SK-N-SH (cell line): ENCODE results near the gene PORCN. TPM values are rescaled to one million over a fixed set of nuclear protein-coding genes. Genes with fewer than 3 reads are reported as not detected.

Experiments
- CTCF ChIA-PET: fragments of 300-600, 350-600 bp; formaldehyde crosslinking; extraction: SDS; loops from one replicate; lab custom pipeline; 2021; lab: Yijun Ruan, JAX
- POLR2A ChIA-PET: fragments of 350-600 bp; sonication (Branson Sonifier 250); formaldehyde crosslinking; extraction: SDS; loops from one replicate; lab custom pipeline; 2020; ENCODE audit warnings: antibody characterized with exemption, inconsistent platforms; lab: Yijun Ruan, JAX
- DNase-seq: peaks from one replicate; pipeline ENCODE4 v3.0.0; 2012
- H2AFZ ChIP-seq: fragments of 200-600 bp; sonication (generic); 2 replicates; pipeline ENCODE4 v1.8.1; 2016; ENCODE audit warnings: antibody characterized with exemption, mild to moderate bottlenecking, low read depth
- H3F3A ChIP-seq: fragments of 200-600 bp; sonication (generic); replicated peaks from 2 replicates; pipeline ENCODE3; 2016; ENCODE audit warnings: antibody characterized with exemption, mild to moderate bottlenecking; ENCODE audit not compliant: insufficient read depth
- H3K27ac ChIP-seq, 2 experiments: fragments of 200-500 bp in 1 of 2; fragments of 200-600 bp in 1 of 2; sonication (Bioruptor generic) in 1 of 2; sonication (generic), shearing (Covaris generic) in 1 of 2; 2 replicates each; pipeline versions ENCODE4 v1.5.1 to v1.6.1; 2014 to 2016; ENCODE audit warnings: low read depth in 2 of 2, inconsistent platforms in 1 of 2, low read length in 1 of 2, mild to moderate bottlenecking in 1 of 2, mixed read lengths in 1 of 2
- H3K27me3 ChIP-seq: fragments of 200-600 bp; sonication (generic), shearing (Covaris generic); 2 replicates; pipeline ENCODE4 v1.6.1; 2016; ENCODE audit warnings: mixed run types; ENCODE audit not compliant: insufficient read depth
- H3K36me3 ChIP-seq, 2 experiments: fragments of 200-500 bp in 1 of 2; fragments of 200-600 bp in 1 of 2; sonication (Bioruptor generic) in 1 of 2; sonication (generic) in 1 of 2; replicated peaks in 1 of 2; 2 replicates each; pipeline versions ENCODE3 to v1.5.1; 2014 to 2016; ENCODE audit warnings: low read length in 1 of 2, mild to moderate bottlenecking in 1 of 2; ENCODE audit not compliant: insufficient read depth in 2 of 2, control insufficient read depth in 1 of 2
- H3K4me1 ChIP-seq, 2 experiments: fragments of 200-500 bp in 1 of 2; fragments of 200-600 bp in 1 of 2; sonication (Bioruptor generic) in 1 of 2; sonication (generic), shearing (Covaris generic) in 1 of 2; 2 replicates each; pipeline versions ENCODE4 v1.5.1 to v1.6.1; 2014 to 2016; ENCODE audit warnings: low read depth in 1 of 2, low read length in 1 of 2, mixed run types in 1 of 2; ENCODE audit not compliant: insufficient read depth in 2 of 2, control insufficient read depth in 1 of 2
- H3K4me2 ChIP-seq: fragments of 200-600 bp; sonication (generic), shearing (Covaris generic); 2 replicates; pipeline ENCODE4 v1.6.1; 2017; ENCODE audit warnings: mixed run types
- H3K4me3 ChIP-seq, 2 experiments: fragments of 200-500 bp in 1 of 2; fragments of 200-600 bp in 1 of 2; sonication (Bioruptor generic) in 1 of 2; sonication (generic), shearing (Covaris generic) in 1 of 2; 2 replicates each; pipeline versions ENCODE4 v1.5.1 to v1.8.1; 2014 to 2016; ENCODE audit warnings: low read depth in 2 of 2, inconsistent platforms in 1 of 2, low read length in 1 of 2, mild to moderate bottlenecking in 1 of 2, mixed read lengths in 1 of 2, moderate library complexity in 1 of 2
- H3K79me2 ChIP-seq: fragments of 200-600 bp; sonication (generic); 2 replicates; pipeline ENCODE4 v1.8.1; 2017; ENCODE audit warnings: mild to moderate bottlenecking; ENCODE audit not compliant: insufficient read depth
- H3K9ac ChIP-seq: fragments of 200-600 bp; sonication (generic); 2 replicates; pipeline ENCODE4 v1.6.1; 2017; ENCODE audit warnings: mixed run types
- H3K9me2 ChIP-seq: fragments of 200-600 bp; sonication (generic); 2 replicates; pipeline ENCODE4 v1.6.1; 2017; ENCODE audit warnings: mixed run types
- H3K9me3 ChIP-seq: fragments of 200-600 bp; sonication (generic); 2 replicates; pipeline ENCODE4 v1.6.1; 2017; ENCODE audit warnings: mixed run types, mild to moderate bottlenecking, moderate library complexity
- H4K20me1 ChIP-seq: fragments of 200-600 bp; sonication (generic); 2 replicates; pipeline ENCODE4 v1.6.1; 2017; ENCODE audit warnings: mild to moderate bottlenecking, mixed run types; ENCODE audit not compliant: insufficient read depth
- CHD2 ChIP-seq: fragments of 150-350 bp; IDR thresholded peaks from 2 replicates; pipeline ENCODE4 v1.6.1; 2018; ENCODE audit warnings: low read length; ENCODE audit not compliant: partially characterized antibody
- FOXJ3 ChIP-seq: sonication (generic); formaldehyde crosslinking; IDR thresholded peaks from 2 replicates; pipeline ENCODE4 v1.5.1; 2020; ENCODE audit warnings: mild to moderate bottlenecking, missing genetic modification reagents
- FOXM1 ChIP-seq: IDR thresholded peaks from 2 replicates; pipeline ENCODE4 v1.4.0; 2012; ENCODE audit warnings: low read depth, mild to moderate bottlenecking
- GATA2 ChIP-seq: sonication (generic); formaldehyde crosslinking; IDR thresholded peaks from 2 replicates; pipeline ENCODE4 v1.5.0; 2020; ENCODE audit warnings: mild to moderate bottlenecking, missing genetic modification reagents
- MXI1 ChIP-seq: IDR thresholded peaks from 2 replicates; pipeline ENCODE4 v1.6.1; 2012; ENCODE audit warnings: mild to moderate bottlenecking, low read depth, low read length, improper control_type of control experiment
- NFIC ChIP-seq: IDR thresholded peaks from 2 replicates; pipeline ENCODE4 v1.4.0; 2012; ENCODE audit warnings: borderline replicate concordance
- RFX5 ChIP-seq: IDR thresholded peaks from 2 replicates; pipeline ENCODE4 v1.6.1; 2012; ENCODE audit warnings: mild to moderate bottlenecking, improper control_type of control experiment, low read length
- RXRA ChIP-seq: IDR thresholded peaks from 2 replicates; pipeline ENCODE4 v1.4.0; 2012; ENCODE audit warnings: low read depth, mild to moderate bottlenecking, borderline replicate concordance
- SIN3A ChIP-seq: IDR thresholded peaks from 2 replicates; pipeline ENCODE4 v1.6.1; 2012; ENCODE audit warnings: low read depth, mild to moderate bottlenecking, low read length, moderate library complexity, borderline replicate concordance
- TEAD4 ChIP-seq: IDR thresholded peaks from 2 replicates; pipeline ENCODE4 v1.4.0; 2012; ENCODE audit warnings: mild to moderate bottlenecking, borderline replicate concordance; ENCODE audit not compliant: insufficient read depth
- WGBS: methylation state at CpG from one replicate; pipeline ENCODE4 v1.1.6; 2017; ENCODE audit warnings: low lambda C conversion rate; 5-methylcytosine and 5-hydroxymethylcytosine counted together
- polyA plus RNA-seq, 3 experiments: library from polyadenylated mRNA; depleted of rRNA; stranded (reverse); fragments of >200 nt; gene quantifications; 2 replicates each; pipeline ENCODE4 v1.2.3, GENCODE V29; 2012
- TF ChIP-seq, protein P1 (sequence below): IDR thresholded peaks from 2 replicates; pipeline ENCODE4 v1.6.1; 2012; ENCODE audit warnings: mild to moderate bottlenecking, low read depth, low read length, moderate library complexity

PORCN gene
- polyA plus RNA-seq, 1 of the 3 experiments (the other 2 are of a cell fraction) = 11.0 TPM

DNA sequence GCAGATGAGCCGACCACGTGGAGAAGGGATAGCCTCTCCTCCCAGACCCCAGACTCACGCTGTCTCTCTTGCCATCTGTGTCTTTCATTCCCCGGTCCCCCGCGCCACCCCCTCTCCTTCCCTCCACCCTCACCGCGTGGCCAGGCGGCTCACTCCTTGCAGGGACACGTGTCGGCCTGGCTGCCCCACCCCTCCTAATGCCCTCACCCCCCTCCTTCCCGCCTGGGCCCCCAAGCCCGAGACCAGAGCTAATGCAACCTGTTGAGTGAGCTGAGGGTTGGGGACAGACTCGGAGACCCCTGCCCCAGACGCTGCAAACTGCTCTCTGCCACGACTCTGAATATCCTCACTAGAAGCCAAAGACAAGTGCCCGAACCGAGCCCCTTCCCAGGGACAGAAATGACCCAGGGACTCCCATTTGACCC is 40.5 kb upstream of the PORCN start:
- ChIA-PET CTCF (no interaction called here), POLR2A (no interaction called here)
- 36% methylated on average over 18 of the region's 18 CpGs for WGBS
- no peaks in the 10 kb centered on the region; the same call in 1 of the 2 replicates for H3K27me3 ChIP-seq
- no peak overlapping the region for H3K4me2 ChIP-seq
- no peak overlapping the region for H3K4me3 ChIP-seq
- H2AFZ ChIP-seq = no peak overlapping the region
- H4K20me1 ChIP-seq = no peaks in the 10 kb centered on the region
- no peaks in the 10 kb centered on the region for H3K9me3 ChIP-seq
- no peaks in the 10 kb centered on the region for H3F3A ChIP-seq
- peaks cover 0 to 10% of the 10 kb centered on the region in 2 experiments; a peak in 1 of 4 replicates for H3K4me1 ChIP-seq
- TF ChIP-seq GATA2 (no peak), SIN3A (no peak), TEAD4 (no peak), NFIC (no peak), CHD2 (no peak)
- TF ChIP-seq, protein P1, sequence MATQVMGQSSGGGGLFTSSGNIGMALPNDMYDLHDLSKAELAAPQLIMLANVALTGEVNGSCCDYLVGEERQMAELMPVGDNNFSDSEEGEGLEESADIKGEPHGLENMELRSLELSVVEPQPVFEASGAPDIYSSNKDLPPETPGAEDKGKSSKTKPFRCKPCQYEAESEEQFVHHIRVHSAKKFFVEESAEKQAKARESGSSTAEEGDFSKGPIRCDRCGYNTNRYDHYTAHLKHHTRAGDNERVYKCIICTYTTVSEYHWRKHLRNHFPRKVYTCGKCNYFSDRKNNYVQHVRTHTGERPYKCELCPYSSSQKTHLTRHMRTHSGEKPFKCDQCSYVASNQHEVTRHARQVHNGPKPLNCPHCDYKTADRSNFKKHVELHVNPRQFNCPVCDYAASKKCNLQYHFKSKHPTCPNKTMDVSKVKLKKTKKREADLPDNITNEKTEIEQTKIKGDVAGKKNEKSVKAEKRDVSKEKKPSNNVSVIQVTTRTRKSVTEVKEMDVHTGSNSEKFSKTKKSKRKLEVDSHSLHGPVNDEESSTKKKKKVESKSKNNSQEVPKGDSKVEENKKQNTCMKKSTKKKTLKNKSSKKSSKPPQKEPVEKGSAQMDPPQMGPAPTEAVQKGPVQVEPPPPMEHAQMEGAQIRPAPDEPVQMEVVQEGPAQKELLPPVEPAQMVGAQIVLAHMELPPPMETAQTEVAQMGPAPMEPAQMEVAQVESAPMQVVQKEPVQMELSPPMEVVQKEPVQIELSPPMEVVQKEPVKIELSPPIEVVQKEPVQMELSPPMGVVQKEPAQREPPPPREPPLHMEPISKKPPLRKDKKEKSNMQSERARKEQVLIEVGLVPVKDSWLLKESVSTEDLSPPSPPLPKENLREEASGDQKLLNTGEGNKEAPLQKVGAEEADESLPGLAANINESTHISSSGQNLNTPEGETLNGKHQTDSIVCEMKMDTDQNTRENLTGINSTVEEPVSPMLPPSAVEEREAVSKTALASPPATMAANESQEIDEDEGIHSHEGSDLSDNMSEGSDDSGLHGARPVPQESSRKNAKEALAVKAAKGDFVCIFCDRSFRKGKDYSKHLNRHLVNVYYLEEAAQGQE = no peak
- H3K9ac ChIP-seq = no peak overlapping the region
- H3K36me3 ChIP-seq = no peaks in the 10 kb centered on the region
- DNase-seq = no peak
- H3K9me2 ChIP-seq = no peaks in the 10 kb centered on the region
- H3K27ac ChIP-seq = no peak overlapping the region
- H3K79me2 ChIP-seq = no peaks in the 10 kb centered on the region

DNA sequence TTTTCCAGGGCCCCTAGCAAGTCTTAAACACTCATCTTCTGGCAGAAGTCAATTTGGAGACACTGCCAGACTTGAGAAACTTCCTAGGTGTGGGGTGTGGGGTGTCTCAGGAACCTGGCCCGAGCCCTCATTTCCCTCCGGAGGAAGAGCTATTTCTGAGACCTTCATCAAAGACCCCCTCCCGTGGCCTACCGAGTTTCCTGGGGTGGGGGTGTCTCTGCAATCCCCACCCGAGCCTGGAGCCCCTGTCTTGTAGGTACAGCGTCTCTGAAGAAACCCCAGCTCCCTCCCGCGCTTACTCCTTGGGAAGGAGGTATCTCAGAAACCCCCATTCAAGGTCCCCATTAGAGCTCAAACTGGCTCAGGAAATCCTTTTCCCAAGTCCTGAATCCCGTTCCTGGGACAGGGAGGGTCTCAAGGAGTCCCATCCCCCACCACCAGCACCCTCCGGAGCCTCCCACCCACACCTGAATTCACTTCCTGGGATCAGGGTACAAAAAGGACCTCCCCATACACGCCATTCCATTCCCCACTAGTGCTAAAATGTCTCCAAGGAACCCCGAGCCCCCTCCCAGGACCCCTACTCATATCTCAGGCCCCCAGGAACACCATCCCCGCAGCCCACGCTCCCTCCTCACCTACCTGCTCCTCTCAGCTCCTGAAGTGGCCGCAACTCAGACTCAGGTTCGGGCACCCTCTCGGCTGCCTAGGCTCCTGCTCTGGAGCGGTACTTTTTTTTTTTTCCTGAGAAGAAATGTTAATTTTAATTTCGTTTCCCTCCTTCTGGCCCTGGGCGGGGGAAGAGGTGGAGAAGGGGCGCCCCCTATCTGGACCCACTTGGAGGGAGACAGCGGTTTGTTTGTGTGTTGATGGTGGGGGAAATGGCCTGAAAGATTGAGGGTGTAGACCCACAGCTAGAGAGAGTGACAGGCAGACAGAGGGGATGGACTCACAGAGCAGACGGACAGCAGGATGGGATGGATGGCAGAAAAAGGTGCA is 39.8 kb upstream of the PORCN start:
- no peak overlapping the region for H3K4me3 ChIP-seq
- H3K36me3 ChIP-seq = no peaks in the 10 kb centered on the region
- H3K4me1 ChIP-seq = peaks cover 0 to 10% of the 10 kb centered on the region in 2 experiments; a peak in 1 of 4 replicates
- no peak overlapping the region for H2AFZ ChIP-seq
- TF ChIP-seq FOXJ3 (no peak), MXI1 (no peak), RXRA (no peak), RFX5 (no peak), FOXM1 (no peak)
- H3K79me2 ChIP-seq = no peaks in the 10 kb centered on the region
- H4K20me1 ChIP-seq = no peaks in the 10 kb centered on the region
- no peaks in the 10 kb centered on the region; the same call in 1 of the 2 replicates for H3K27me3 ChIP-seq
- POLR2A ChIA-PET = no interaction called here
- DNase-seq = no peak
- H3K4me2 ChIP-seq = no peak overlapping the region
- H3F3A ChIP-seq = no peaks in the 10 kb centered on the region
- CTCF ChIA-PET = interaction anchor here (0.6 kb wide), 1 partner anchor 1606 kb away, joined by 4 read pairs; no protein-coding TSS in a partner anchor
- no peaks in the 10 kb centered on the region for H3K9me3 ChIP-seq
- WGBS = 44% methylated on average over 23 of the region's 23 CpGs
- no peak overlapping the region for H3K9ac ChIP-seq
- H3K9me2 ChIP-seq = no peaks in the 10 kb centered on the region
- no peak overlapping the region for H3K27ac ChIP-seq
